Trophoblast cell (in vitro differentiated cells and primary cell): Measurements from ENCODE around the gene FGF2.
"Not testable (repeated sequence)": the region's sequence is repeated elsewhere in the genome, so short reads cannot be mapped to it uniquely, and the experiment has no call there.

Source experiments
- DNase-seq, 2 donors: peaks; one replicate each; pipeline ENCODE4 v3.0.0-alpha.2; 2016
- H2AFZ ChIP-seq: 2 replicates; pipeline ENCODE4 v1.6.1; 2013; ENCODE audit warnings: low read length, moderate library complexity, mild to moderate bottlenecking; ENCODE audit not compliant: insufficient read depth, poor library complexity
- H2AK5ac ChIP-seq: 2 replicates; pipeline ENCODE4 v1.6.1; 2013; ENCODE audit warnings: mild to moderate bottlenecking, low read length
- H2BK120ac ChIP-seq: 2 replicates; pipeline ENCODE4 v1.6.1; 2013; ENCODE audit warnings: low read length, mild to moderate bottlenecking, moderate library complexity; ENCODE audit not compliant: insufficient read depth, poor library complexity
- H2BK12ac ChIP-seq: 2 replicates; pipeline ENCODE4 v1.6.1; 2013; ENCODE audit warnings: mild to moderate bottlenecking, low read length, moderate library complexity
- H2BK5ac ChIP-seq: 2 replicates; pipeline ENCODE4 v1.6.1; 2013; ENCODE audit warnings: low read length, low read depth, moderate library complexity, mild to moderate bottlenecking; ENCODE audit not compliant: poor library complexity
- H3K14ac ChIP-seq: 2 replicates; pipeline ENCODE4 v1.6.1; 2013; ENCODE audit warnings: mild to moderate bottlenecking, low read length
- H3K18ac ChIP-seq: 2 replicates; pipeline ENCODE4 v1.6.1; 2013; ENCODE audit warnings: mild to moderate bottlenecking, low read length
- H3K23ac ChIP-seq: 2 replicates; pipeline ENCODE4 v1.6.1; 2013; ENCODE audit warnings: low read length
- H3K27ac ChIP-seq: 2 replicates; pipeline ENCODE4 v1.5.1; 2013; ENCODE audit warnings: low read depth, mild to moderate bottlenecking, inconsistent platforms, low read length, moderate library complexity
- H3K27me3 ChIP-seq: 2 replicates; pipeline ENCODE4 v1.6.1; 2013; ENCODE audit warnings: inconsistent platforms, mild to moderate bottlenecking, low read length, moderate library complexity; ENCODE audit not compliant: insufficient read depth
- H3K36me3 ChIP-seq, 2 experiments: 1 replicate in 1 of 2; 2 replicates in 1 of 2; pipeline ENCODE4 v1.6.1; 2013; ENCODE audit warnings: low read length in 2 of 2, mild to moderate bottlenecking in 2 of 2, moderate library complexity in 1 of 2; ENCODE audit not compliant: insufficient read depth in 2 of 2, control insufficient read depth in 1 of 2
- H3K4ac ChIP-seq: 2 replicates; pipeline ENCODE4 v1.6.1; 2013; ENCODE audit warnings: low read depth, mild to moderate bottlenecking, low read length, moderate library complexity
- H3K4me1 ChIP-seq, 2 experiments: 1 replicate in 1 of 2; 2 replicates in 1 of 2; pipeline ENCODE4 v1.6.1; 2013; ENCODE audit warnings: low read length in 2 of 2, mild to moderate bottlenecking in 2 of 2, moderate library complexity in 1 of 2; ENCODE audit not compliant: insufficient read depth in 2 of 2, control insufficient read depth in 1 of 2
- H3K4me2 ChIP-seq: 2 replicates; pipeline ENCODE4 v1.6.1; 2013; ENCODE audit warnings: inconsistent platforms, mild to moderate bottlenecking, low read length, moderate library complexity
- H3K4me3 ChIP-seq: 2 replicates; pipeline ENCODE4 v1.5.1; 2013; ENCODE audit warnings: mild to moderate bottlenecking, low read depth, low read length, inconsistent platforms
- H3K79me1 ChIP-seq: one replicate; pipeline ENCODE4 v1.6.1; 2013; ENCODE audit warnings: low read length
- H3K79me2 ChIP-seq: 2 replicates; pipeline ENCODE4 v1.6.1; 2013; ENCODE audit warnings: low read length, mild to moderate bottlenecking; ENCODE audit not compliant: control insufficient read depth, insufficient read depth, poor library complexity
- H3K9ac ChIP-seq: 2 replicates; pipeline ENCODE4 v1.6.1; 2013; ENCODE audit warnings: mild to moderate bottlenecking, low read length
- H3K9me3 ChIP-seq: 2 replicates; pipeline ENCODE4 v1.6.1; 2013; ENCODE audit warnings: low read depth, mild to moderate bottlenecking, control low read depth, inconsistent platforms, low read length; ENCODE audit not compliant: insufficient read depth
- H4K12ac ChIP-seq: 2 replicates; pipeline ENCODE4 v1.6.1; 2013; ENCODE audit warnings: low read depth, mild to moderate bottlenecking, low read length, moderate library complexity
- H4K8ac ChIP-seq: 2 replicates; pipeline ENCODE4 v1.6.1; 2013; ENCODE audit warnings: low read depth, mild to moderate bottlenecking, low read length, moderate library complexity
- H4K91ac ChIP-seq: one replicate; pipeline ENCODE4 v1.6.1; 2013; ENCODE audit warnings: low read depth, mild to moderate bottlenecking, low read length, moderate library complexity
- WGBS: extraction: QIAGEN DNeasy Blood & Tissue Kit; methylation state at CpG from one replicate; pipeline ENCODE4 v1.1.7; 2013; ENCODE audit warnings: missing lambda C conversion rate; ENCODE audit not compliant: insufficient read length, insufficient coverage; ENCODE audit errors: extremely low coverage; 5-methylcytosine and 5-hydroxymethylcytosine counted together

Gene FGF2

GRCh38 chr4:122783301-122784215 is 43.1 kb upstream of the FGF2 start:
- H3K14ac ChIP-seq = no peak overlapping the region
- H3K23ac ChIP-seq = no peak overlapping the region
- H2BK12ac ChIP-seq = no peak overlapping the region
- H2AFZ ChIP-seq = no peak overlapping the region
- DNase-seq = peak; percentile 80 to 92
- H3K9ac ChIP-seq = peak overlapping the region; percentile 48
- peaks cover 7% of the 10 kb centered on the region for H3K79me1 ChIP-seq
- H2BK120ac ChIP-seq = peak overlapping the region; percentile 68
- peak overlapping the region; percentile 79 for H3K27ac ChIP-seq
- H3K9me3 ChIP-seq = no peaks in the 10 kb centered on the region
- H2BK5ac ChIP-seq = no peak overlapping the region
- H3K4me2 ChIP-seq = peak overlapping the region; percentile 3
- H4K91ac ChIP-seq = no peak overlapping the region
- no peak overlapping the region for H3K4me3 ChIP-seq
- H3K36me3 ChIP-seq = no peaks in the 10 kb centered on the region
- H3K18ac ChIP-seq = no peak overlapping the region
- H2AK5ac ChIP-seq = no peak overlapping the region
- no peak overlapping the region for H4K8ac ChIP-seq
- WGBS = no CpG with 5 or more reads among the region's 6 CpGs
- no peaks in the 10 kb centered on the region for H3K27me3 ChIP-seq
- no peaks in the 10 kb centered on the region for H3K79me2 ChIP-seq
- peaks cover 7 to 9% of the 10 kb centered on the region in 2 experiments for H3K4me1 ChIP-seq
- no peak overlapping the region for H4K12ac ChIP-seq
- H3K4ac ChIP-seq = no peak overlapping the region

DNA sequence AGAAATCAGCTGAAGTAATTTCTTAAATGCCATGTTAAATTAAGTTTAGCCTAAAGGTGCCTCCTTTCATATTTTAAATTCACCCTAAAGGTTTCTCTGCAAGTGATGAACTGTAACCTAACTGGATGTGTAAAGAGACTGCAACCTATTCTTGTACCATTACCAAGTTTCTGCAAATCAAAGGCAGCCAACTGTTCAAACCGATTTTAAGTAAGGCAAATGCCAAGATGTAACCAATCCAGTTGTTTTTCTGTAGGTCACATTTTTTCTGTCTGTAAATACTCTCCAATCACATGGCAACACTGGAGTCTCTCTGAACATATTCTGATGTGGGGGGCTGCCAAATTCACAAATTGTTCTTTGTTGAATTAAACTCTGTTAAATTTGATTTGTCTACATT is 42.4 kb upstream of the FGF2 start:
- peaks cover 7% of the 10 kb centered on the region for H3K79me1 ChIP-seq
- no peak overlapping the region for H4K8ac ChIP-seq
- H2AFZ ChIP-seq = no peak overlapping the region
- no peaks in the 10 kb centered on the region for H3K9me3 ChIP-seq
- H3K27me3 ChIP-seq = no peaks in the 10 kb centered on the region
- H4K12ac ChIP-seq = no peak overlapping the region
- no peak overlapping the region for H3K14ac ChIP-seq
- H3K9ac ChIP-seq = no peak overlapping the region
- H4K91ac ChIP-seq = no peak overlapping the region
- H3K36me3 ChIP-seq = no peaks in the 10 kb centered on the region
- H3K4me3 ChIP-seq = no peak overlapping the region
- no CpG with 5 or more reads among the region's 1 CpG for WGBS
- H3K4me1 ChIP-seq = peaks cover 7 to 9% of the 10 kb centered on the region in 2 experiments
- H2BK5ac ChIP-seq = no peak overlapping the region
- no peak overlapping the region for H3K4me2 ChIP-seq
- no peak overlapping the region for H2AK5ac ChIP-seq
- H2BK12ac ChIP-seq = no peak overlapping the region
- H3K23ac ChIP-seq = no peak overlapping the region
- H3K79me2 ChIP-seq = no peaks in the 10 kb centered on the region
- H3K27ac ChIP-seq = no peak overlapping the region
- no peak overlapping the region for H2BK120ac ChIP-seq
- no peak for DNase-seq
- no peak overlapping the region for H3K4ac ChIP-seq
- no peak overlapping the region for H3K18ac ChIP-seq

- Histone ChIP-seq H3K27ac (no peak overlapping the region), H3K79me2 (no peaks in the 10 kb centered on the region), H2BK5ac (no peak overlapping the region), H4K91ac (no peak overlapping the region), H3K4me1 (peaks cover 7 to 9% of the 10 kb centered on the region in 2 experiments), H3K9ac (no peak overlapping the region), H3K14ac (no peak overlapping the region), H4K8ac (no peak overlapping the region), H4K12ac (no peak overlapping the region), H2BK12ac (no peak overlapping the region), H3K27me3 (no peaks in the 10 kb centered on the region), H2AK5ac (no peak overlapping the region), H3K23ac (no peak overlapping the region), H3K4ac (no peak overlapping the region), H2BK120ac (no peak overlapping the region), H3K36me3 (no peaks in the 10 kb centered on the region), H3K4me2 (no peak overlapping the region), H2AFZ (no peak overlapping the region), H3K9me3 (no peaks in the 10 kb centered on the region), H3K18ac (no peak overlapping the region), H3K4me3 (no peak overlapping the region), H3K79me1 (peaks cover 7% of the 10 kb centered on the region)
- DNase-seq = no peak
- no CpG with 5 or more reads among the region's 2 CpGs for WGBS
Observed at GRCh38 chr4:122785099-122785498, 41.5 kb upstream of the FGF2 start.

DNA sequence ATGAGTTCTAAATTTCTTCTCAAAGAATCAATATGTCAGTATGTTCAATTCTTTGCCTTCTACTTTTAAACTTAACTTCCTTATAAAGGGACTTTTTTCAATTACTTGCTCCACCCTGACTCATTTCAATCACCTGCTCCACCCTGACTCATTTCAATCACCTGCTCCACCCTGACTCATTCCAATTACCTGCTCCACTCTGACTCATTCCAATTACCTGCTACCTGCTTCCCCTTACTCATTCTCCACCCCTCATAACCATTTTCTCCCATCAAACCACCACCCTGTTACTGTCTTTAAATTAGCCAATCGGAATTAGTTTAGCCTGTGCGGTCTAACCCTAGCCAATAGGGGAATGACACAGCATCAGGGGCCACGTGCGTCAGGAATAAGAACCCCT is 40.3 kb upstream of the FGF2 start:
- H4K8ac ChIP-seq, H2AFZ ChIP-seq, H3K9ac ChIP-seq, H2BK120ac ChIP-seq, H2BK5ac ChIP-seq, H3K4me2 ChIP-seq, H4K12ac ChIP-seq, H3K4ac ChIP-seq, H2BK12ac ChIP-seq, H3K14ac ChIP-seq, H3K18ac ChIP-seq, H3K4me3 ChIP-seq, H4K91ac ChIP-seq, H3K27me3 ChIP-seq, H3K27ac ChIP-seq, H3K36me3 ChIP-seq, H2AK5ac ChIP-seq, H3K9me3 ChIP-seq, H3K23ac ChIP-seq, H3K79me1 ChIP-seq, H3K79me2 ChIP-seq, H3K4me1 ChIP-seq: not testable (repeated sequence)
- WGBS = no CpG with 5 or more reads among the region's 4 CpGs
- peak; percentile 28 to 55 for DNase-seq
